ENCODE results near the gene PTCD1.
"Not testable (repeated sequence)": the region's sequence is repeated elsewhere in the genome, so short reads cannot be mapped to it uniquely, and the experiment has no call there.

PTCD1 gene

DNA sequence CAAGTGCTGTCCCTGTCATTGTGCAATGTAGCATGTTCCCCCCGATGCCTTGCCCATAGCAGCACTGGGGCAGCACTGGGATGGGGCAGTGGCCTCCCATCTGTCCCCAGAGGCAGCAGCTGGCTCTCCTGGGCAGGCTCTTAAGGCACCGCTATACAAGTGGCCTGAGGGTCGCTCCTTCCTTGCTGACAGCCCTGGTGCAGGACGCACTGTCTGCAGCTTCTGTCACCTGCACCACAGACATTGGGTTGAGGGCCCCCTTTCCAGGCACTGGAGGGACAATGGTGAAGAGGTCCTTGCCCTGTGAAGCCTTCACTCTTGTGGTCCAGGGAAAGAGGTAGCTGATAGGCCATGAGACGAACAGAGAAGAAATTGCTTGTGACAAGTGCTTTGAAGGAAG is 10.7 kb upstream of the PTCD1 start:
- DNase-seq = no peak

DNA sequence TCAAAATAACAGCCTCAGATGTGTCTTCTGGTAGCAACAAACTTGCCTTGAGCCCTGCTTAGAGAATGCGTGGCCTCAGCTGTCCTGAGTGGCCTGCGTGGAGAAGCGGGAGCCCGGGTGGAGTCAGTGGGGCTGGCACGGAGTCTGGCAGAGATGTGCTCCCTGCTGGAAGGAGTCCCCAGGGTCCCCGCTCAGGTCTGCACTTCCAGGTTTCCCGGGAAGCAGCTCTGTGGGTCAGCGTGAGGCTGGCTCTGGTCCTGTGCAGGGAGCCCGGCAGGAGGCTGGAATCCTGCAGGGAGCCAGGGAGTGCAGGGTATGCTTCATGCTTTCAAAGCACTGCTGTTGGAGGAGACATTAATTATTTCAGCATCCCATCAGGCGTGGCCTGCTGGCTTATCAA is 10.3 kb upstream of the PTCD1 start:
- no peak for DNase-seq

DNA sequence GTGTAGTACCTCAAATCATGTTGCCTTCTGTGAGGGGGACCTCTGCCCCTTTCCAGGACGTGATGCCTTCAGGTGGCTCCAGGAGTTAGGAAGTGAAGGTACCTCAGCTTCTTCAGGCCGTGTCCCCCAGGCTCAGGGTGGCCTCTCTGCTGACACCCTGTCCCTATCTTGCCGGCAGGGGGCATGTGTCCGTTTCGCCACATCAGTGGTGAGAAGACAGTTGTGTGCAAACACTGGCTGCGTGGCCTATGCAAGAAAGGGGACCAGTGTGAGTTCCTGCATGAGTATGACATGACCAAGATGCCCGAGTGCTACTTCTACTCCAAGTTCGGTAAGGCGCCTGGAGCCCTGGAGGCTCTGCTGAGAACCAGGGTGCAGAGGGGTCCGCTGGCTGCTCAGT is 9.3 kb upstream of the PTCD1 start:
- DNase-seq = no peak

DNA sequence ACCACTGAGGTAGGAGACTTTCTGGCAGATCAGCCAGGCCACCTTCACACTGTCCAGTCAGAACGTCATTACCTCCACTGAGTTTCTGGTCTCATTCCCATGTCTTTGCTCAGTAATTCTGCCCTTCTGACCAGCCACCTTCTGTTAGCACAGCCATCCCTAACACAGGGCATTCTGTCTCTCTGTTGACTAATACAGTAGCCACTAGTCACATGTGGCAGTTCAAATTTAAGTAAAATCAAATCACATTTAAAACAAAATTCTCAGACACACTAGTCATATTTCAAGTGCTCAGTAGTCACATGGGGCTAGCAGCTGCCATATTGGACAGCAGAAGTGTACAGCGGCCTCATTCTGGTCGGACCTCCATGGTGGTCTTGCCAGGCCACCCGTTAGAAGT is 7.5 kb upstream of the PTCD1 start:
- no peak for DNase-seq

DNA sequence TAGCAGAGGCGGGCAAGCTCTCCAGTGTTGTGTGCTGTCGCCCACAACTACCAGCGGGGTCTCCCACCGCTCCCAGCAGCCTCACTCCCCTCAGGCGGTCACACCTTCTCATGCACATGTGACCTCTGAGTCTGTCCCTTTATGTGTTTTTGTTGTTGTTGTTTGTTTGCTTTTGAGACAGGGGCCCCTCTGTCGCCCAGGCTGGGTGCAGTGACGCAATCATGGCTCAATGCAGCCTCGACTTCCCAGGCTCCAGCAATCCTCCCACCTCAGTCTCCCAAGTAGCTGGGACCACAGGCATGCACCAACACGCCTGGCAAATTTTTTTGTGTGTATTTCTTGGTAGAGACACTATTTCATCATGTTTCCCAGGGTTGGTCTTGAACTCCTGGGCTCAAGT is 1.6 kb upstream of the PTCD1 start:
- DNase-seq = no peak

DNA sequence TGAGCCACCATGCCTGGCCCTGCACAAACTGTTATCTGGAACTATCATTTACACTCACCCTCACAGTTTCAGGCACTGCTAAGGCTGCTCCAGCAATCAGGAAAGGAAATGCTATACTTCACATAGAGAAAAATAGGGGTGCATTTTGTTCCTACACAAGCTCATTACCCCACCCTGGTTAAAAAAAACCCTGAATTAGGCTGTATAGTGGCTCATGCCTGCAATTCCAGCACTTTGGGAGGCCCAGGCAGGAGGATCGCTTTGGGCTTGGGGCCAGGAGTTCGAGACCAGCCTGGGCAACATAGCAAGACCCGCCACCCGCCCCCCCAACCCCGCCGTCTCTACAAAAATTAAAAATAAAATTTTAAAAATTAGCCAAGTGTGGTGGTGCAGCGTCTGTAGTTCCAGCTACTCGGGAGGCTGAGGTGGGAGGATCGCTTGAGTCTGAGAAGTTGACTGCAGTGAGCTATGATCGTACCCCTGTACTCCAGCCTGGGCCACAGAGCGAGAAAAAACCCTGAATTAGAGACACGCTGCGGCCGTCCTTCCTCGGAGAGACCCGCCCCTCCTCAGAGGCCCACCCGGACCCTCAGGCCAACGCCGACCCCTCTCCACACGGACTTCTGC is 539 bp downstream of the PTCD1 start:
- no peak for DNase-seq

DNA sequence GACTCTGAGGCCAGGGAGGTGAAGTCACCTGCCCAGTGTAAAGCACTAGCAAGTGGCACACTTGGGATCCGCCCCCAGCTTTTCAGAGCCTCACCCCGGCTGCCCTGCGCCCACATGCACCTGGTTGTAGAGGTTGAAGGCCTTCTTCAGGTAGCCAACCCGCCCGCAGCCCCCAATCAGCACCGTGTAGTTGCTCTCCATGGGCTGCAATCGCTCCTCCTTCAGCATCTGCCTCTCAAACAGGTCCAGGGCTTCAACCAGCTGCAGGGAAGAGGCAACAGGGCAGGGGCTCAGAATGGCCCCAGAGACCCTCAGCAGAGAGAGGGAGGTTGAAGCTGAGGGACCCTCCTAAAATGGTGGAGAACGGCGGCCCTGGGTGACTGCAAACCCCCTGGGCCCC is 5.4 kb downstream of the PTCD1 start:
- DNase-seq = no peak

DNA sequence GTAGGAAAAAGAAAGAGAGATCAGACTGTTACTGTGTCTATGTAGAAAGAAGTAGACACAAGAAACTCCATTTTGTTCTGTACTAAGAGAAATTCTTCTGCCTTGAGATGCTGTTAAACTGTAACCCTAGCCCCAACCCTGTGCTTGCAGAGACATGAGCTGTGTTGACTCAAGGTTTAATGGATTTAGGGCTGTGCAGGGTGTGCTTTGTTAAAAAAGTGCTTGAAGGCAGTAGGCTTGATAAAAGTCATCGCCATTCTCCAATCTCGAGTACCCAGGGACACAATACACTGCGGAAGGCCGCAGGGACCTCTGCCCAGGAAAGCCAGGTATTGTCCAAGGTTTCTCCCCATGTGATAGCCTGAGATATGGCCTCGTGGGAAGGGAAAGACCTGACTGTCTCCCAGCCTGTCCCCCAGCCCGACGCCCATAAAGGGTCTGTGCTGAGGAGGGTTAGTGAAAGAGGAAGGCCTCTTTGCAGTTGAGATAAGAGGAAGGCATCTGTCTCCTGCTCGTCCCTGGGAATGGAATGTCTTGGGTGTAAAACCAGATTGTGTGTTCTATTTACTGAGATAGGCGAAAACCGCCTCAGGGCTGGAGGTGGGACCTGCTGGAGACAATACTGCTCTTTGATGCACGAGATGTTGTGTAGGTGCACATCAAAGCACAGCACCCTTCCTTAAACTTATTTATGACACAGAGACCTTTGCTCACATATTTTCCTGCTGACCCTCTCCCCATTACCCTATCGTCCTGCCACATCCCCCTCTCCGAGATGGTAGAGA is 6.7 kb downstream of the PTCD1 start:
- DNase-seq = not testable (repeated sequence)

DNA sequence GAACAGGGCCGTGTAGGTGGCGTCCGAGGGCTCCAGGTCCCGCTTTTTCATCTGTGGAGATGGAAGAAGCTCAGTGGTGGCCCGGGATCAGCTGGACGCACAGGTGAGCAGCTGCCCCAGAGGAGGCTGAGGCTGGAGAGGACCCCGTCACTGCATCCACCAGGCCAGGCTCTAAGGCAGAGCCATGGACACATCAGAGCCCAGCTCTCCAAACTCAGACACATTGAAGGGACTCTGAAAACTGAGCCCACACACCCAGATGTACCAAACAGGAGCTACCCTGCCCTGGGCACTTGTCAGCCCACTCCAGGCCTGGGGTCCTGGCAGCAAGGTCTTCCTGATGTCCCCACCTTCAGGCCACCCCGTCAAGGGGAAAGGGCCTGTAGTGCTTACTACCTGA is 8.8 kb downstream of the PTCD1 start:
- DNase-seq = no peak

DNA sequence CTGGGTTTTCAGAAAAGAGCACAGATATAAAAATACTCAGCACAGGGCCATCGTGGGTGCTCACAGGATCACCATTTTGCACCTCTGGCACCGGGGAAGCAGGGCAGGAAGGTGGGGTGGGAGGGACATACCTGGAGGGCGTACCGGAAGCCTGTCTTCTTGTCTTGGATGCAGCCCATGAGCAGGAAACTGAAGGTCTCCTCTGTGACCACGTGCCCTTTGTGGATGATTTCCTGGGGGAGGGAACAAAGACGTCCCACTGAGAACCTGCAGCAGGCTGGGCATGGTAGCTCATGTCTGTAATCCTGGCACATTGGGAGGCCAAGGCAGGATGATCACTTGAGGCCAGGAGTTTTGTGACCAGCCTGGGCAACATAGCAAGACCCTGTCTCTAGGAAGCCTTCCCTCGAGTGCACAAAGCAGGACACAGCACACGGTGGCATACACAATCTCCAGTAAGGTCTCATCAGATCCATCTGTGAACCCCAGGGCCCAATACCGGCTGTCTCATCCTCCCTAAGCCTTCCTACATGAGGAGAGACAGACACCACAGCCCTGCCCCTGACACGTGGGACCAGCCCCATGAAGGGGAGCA is 9.5 kb downstream of the PTCD1 start:
- DNase-seq = no peak

DNA sequence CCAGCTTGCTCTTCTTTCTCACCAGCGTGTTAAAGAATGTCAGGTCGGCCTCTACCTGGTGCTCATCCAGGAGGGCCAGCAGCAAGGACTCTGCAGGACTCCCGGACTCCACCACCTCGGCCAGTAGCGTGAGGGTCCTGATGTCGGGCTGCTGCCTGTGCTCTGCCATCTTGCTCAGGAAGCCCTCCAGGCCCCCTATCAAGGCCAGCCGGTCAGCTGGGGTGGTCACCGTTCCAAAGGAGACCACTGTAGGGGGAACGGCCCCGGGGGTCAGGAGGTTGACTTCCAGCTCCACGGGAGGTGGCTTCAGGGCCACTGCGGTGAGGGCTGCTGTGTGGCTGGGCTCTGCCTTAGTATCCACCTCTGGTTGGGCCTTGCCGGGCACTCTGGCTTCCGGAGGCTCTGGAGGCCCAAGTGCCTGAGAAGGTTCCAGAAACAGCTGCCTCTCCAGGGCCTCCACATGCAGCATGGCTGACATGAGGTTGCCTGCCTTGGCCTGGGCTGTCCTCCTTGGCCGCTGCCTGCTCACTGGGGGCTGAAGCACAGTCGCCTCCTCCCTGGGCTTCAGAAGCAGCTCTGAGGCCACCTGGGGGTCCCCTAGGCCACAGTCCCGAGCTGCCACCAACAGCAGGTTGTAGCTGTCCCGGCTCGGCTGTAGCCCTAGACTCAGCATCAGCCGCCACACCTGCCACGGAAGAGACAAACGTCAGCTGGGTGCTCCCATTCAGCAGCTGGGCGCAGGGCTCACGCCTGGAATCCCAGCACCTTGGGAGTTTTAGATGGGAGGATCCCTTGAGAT is 13.5 kb downstream of the PTCD1 start:
- no peak for DNase-seq

DNA sequence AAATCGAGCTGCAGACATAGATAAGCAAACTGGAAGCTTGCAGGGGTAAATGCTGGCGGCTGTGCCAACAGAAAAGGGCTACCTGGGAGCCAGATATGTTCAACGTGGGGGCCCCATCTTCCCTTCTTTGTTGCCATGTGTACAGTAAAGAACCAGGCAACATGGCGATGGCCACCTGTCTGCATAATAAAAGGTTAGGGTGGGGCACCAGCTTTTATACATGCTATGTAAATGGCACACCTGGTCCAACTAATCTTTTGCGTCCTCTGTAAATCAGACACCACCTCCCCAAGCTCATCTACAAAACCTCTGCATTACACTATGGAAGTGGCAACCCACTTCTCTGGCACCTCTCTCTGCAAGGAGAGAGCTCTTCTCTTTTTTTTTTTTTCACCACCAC is 16.0 kb downstream of the PTCD1 start:
- no peak for DNase-seq

DNA sequence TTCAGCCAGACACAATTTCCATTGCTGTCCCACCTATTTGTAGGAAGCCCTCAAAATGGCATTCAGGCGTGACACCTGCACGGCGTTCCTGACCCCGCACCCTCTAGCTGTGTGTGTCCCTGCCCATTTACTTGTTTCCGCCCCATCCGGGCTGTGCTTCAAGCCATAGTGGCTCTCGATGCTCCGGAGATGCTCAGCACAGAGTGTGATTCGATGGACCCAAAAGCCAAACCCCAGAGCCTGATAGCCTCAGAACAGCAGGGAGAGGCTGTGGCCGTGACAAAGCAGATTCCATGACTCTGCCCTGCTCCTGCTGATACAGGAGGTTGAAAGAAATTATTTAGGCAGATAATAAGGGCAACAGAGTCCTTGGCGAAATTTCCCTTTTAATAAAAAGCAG is 16.4 kb downstream of the PTCD1 start:
- DNase-seq = no peak

DNA sequence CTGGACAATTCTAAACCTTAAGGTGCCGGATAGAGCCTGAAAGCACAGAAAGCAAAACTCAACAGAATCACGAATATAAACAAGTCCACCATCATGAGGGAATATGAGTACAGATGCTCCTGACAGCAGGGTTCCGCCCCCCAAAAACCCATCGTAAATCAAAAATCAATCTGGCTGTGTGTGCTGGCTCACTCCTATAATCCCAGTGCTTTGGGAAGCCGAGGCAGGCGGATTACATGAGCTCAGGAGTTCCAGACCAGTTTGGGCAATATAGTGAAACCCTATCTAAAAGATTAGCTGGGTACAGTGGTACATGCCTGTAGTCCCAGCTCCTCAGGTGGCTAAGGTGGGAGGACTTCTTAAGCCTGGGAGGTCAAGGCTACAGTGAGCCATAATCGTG is 17.6 kb downstream of the PTCD1 start:
- no peak for DNase-seq

DNA sequence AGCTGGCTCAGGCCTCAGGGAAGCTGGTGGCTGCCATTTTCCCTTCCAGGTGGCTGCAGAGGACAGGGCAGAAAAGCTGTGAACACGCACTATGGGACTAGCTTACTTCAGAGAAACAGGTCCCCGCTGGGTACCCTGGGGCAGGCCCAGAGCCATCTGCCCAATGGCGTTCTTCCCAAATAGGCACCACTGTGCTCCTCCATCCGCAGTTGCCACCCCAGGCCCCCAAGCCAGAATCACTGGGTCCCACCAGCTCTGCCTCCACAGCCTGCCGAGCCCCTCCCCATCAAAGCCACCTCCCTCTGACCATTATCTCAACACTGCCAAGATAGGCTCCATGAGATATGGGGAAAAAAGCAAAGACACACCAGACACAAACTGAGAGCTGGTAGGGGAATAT is 18.4 kb downstream of the PTCD1 start:
- no peak for DNase-seq

DNA sequence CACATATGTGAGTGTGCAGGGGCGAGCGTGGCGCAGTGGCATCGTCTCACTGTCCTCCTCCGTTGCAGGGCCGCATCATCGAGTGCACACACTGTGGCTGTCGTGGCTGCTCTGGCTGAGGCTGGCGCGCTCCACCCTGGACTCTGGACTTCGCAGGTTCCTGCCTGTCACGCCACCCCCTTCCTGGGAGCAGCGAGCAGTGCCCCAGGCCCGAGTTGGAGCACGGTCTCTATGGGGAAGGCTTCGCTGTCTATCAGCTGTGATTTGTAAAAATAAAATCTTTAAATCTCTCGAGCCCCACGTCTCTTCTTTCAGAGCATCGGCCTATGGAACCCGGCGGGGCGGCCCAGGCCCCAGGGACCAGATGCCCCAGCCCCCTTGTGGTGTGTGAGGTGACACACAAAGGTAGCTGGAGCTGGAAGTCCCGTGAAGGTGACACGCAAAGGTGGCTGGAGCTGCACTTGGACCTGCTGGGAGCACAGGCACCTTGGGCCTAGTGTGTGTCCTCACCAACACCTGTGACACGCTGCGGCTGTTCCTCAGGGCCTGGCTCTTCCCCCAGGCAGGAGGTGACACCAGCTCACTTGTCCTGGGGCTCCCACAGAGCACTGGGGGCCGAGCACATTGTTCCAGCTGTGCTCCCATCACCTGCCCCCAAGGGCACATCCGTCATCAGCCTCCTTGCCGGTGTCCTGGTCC is 19.1 kb downstream of the PTCD1 start:
- DNase-seq = no peak

DNA sequence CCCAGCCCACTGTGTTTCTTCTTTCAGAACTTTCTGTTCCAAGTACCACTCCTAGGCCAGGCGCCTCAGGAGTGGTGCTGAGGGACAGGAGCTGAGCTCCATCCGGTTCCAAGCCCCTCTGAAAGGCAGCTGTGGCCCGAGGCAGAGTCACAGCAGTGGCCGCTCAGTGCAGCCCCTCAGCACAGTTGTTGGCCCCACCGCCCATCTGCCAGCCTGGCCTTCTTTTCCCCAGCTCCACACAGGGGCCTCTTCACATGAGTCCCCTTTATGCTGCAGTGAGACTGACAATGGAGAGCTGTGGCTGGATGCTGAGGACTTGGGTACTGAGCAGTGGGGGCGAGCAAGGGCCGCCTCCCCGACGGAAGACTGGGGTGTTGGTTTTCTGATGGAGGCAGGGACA is 20.3 kb downstream of the PTCD1 start:
- no peak for DNase-seq

DNA sequence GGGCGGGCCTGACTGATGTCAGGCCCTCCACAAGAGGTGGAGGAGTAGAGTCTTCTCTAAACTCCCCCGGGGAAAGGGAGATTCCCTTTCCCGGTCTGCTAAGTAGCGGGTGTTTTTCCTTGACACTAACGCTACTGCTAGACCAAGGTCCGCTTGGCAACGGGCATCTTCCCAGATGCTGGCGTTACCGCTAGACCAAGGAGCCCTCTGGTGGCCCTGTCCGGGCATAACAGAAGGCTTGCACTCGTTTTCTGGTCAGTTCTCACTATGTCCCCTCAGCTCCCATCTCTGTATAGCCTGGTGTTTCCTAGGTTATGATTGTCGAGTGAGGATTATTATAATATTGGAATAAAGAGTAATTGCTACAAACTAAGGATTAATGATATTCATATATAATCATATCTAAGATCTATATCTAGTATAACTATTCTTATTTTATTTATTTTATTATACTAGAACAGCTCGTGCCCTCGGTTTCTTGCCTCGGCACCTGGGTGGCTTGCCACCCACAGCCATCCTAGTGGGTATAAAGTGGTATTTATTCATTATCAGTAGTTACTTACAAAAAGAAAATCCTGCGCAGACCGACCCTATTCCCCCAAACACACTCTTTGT is 23.0 kb downstream of the PTCD1 start:
- peak; percentile 42 for DNase-seq

DNA sequence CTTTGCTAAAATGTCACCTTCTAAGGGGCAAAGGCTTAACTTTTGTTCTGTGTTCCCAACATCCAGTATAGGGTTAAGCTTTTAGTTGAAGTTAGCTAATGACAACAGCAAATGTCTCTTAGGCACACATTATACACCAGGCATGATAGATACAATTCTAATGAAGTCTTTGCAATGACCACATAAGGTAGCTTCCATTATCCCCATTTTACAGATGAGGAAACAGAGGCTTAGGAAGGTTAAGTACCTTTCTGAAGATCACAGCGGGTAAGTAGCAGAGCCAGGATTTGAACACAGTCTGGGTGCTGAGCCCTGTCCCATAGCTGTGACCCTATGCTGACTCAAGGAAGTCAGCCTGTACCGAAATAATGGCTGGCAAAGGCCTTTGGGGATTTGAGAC is 28.0 kb downstream of the PTCD1 start:
- no peak for DNase-seq

DNA sequence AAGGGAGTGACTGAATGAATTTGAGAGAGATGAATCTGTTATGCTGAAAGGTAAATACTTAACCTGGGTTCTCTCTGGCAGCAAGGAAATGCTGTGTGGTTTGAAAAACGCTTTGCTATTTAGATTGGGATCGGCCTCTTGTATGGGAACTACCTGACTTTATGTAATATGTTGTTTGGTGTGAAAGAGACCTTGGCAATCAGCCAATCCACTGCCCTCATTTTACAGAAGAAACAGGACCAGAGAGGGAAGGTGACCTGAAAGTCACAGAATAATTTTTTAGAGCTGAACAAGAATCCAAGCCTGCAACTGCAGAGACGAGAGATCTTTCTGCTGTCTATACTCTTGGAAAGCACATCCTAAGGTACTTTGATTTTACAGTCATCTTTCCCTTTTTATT is 28.8 kb downstream of the PTCD1 start:
- DNase-seq = no peak

DNA sequence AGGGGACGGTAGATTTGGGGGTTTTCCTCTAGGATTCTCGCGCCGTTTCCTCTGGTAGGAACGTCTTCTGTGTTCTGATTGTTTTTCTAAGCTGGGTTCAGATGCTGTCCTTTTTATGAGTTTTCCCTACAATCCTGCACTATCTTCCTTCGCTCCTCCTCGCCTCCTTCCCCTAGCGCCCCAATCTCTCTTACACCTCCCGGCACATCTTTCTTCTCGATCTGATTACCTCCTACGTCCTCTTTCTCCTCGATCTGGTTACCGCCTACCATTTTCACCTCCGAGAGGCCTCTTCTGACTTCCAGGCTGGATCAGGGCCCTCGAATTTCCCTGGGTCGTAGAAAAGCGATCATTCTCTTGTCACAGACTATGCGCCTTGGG is 29.4 kb downstream of the PTCD1 start:
- DNase-seq = no peak

DNA sequence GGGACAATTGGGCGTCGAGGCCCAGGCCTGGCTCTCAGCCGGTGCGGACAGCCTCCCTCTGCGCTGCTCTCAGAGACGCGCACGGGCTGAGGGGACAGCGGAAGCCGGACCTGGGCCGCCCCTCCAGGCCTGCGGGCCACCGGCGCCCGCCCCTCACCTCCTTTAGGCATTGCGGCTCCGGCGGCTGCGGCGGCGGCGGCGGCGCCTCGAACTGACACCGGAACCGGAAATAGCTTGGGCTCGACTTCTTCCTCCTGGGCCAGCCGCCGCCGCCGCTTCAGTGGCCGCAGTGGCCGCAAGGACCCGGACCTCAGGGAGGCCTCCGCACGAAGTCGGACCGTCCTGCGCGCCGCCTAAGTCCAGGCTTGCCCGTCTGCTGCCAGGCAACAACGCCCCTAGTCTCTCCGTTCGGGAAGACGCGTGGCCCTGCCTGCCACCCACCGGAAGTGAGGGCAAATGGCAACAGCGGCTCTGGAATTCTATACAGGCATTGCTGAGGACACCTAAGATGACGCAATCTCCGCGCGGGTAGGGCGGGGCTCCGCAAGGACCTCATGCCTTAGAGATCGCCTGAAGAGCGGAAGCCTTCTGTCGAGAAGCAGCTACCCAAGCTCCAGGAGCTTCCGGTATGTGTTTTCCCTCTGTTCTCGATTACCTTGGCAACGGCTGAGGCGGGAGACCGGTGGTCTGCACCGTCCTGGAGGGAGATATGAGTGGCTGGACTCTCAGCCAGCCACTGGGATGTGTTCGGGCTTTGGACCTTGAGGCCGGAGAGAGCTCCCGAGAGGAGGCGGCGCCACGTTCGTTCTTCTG is 30.0 kb downstream of the PTCD1 start, which contains the start of the genes BUD31 and PDAP1:
TSS of gene BUD31 (plus strand) at position 591 of the 813 bp plus-strand sequence. CDS start 2,124 bp downstream, outside the sequence.
TSS of gene PDAP1 (minus strand) at position 219 of the 813 bp plus-strand sequence. CDS start at position 170, 49 bp downstream.
- DNase-seq = peak; percentile 99

All from eye (tissue), 1 donor.